ENCODE measurements around the gene DCLK1.

DNA sequence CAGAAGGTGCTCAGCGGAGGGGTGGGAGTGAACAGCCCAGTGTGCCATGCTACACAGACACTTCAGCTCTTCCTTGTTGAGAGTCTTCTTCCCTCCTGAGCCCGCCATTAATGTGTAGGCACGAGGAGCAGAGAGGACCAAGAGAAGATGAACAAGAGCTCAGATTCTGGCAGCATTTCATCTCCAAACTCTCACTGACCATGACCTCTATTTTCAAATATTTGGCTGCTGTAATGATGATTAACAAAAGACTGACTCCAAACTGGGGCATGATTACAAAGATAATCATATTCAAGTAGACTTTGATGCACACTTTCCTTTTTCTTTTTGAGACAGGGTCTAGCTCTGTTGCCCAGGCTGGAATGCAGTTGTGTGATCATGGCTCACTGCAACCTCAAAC lies 236.5 kb downstream of the DCLK1 start:
- TF ChIP-seq, protein P1, sequence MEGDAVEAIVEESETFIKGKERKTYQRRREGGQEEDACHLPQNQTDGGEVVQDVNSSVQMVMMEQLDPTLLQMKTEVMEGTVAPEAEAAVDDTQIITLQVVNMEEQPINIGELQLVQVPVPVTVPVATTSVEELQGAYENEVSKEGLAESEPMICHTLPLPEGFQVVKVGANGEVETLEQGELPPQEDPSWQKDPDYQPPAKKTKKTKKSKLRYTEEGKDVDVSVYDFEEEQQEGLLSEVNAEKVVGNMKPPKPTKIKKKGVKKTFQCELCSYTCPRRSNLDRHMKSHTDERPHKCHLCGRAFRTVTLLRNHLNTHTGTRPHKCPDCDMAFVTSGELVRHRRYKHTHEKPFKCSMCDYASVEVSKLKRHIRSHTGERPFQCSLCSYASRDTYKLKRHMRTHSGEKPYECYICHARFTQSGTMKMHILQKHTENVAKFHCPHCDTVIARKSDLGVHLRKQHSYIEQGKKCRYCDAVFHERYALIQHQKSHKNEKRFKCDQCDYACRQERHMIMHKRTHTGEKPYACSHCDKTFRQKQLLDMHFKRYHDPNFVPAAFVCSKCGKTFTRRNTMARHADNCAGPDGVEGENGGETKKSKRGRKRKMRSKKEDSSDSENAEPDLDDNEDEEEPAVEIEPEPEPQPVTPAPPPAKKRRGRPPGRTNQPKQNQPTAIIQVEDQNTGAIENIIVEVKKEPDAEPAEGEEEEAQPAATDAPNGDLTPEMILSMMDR (IDR thresholded peaks at IDR 0.05 in 2 of 3, conservative IDR thresholded peaks at IDR 0.05 in 1 of 3; ENCODE audit: control insufficient read depth in 2 of 3, extremely low read depth in 1 of 3, insufficient read depth in 1 of 3, low read depth in 3 of 3, low read length in 3 of 3) = no peak
- TF ChIP-seq EED (IDR thresholded peaks at IDR 0.05; ENCODE audit: low read depth) (no peak), POLR2AphosphoS5 (IDR thresholded peaks at IDR 0.05; ENCODE audit: low read length) (no peak), CHD4 (IDR thresholded peaks at IDR 0.05) (no peak)
- TF ChIP-seq, protein P2, sequence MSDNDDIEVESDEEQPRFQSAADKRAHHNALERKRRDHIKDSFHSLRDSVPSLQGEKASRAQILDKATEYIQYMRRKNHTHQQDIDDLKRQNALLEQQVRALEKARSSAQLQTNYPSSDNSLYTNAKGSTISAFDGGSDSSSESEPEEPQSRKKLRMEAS (IDR thresholded peaks at IDR 0.05; ENCODE audit: low read depth, low read length) = no peak
